Measurements from ENCODE around the gene PTPRT. TPM values are rescaled to one million over a fixed set of nuclear protein-coding genes. Genes with fewer than 3 reads are reported as not detected.

Gene PTPRT
- total and polyA plus RNA-seq, 2 of the 4 experiments (the other 2 are of a cell fraction): not detected

DNA sequence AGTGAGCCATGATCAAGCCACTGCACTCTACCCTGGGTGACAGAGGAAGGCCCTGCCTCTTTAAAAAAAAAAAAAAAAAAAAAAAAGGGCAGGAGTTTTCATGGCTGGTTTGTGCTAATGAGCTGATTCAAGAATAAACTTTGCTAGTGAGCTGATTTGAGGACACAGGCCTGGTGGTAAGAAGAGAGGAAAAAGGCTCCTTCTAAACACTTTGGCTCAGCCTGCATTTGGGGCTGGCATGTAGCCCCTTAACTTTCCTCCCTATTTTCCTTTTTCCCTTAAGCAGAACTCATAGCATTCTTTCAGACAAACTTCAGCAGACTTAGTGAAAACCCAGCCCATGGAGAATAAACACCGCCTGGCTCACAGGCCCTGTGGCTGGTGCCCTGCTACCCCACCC, 432.7 kb downstream of the PTPRT start:
- Histone ChIP-seq H4K5ac (ENCODE audit: low read depth, low read length) (no peak overlapping the region), H2BK5ac (ENCODE audit: low read depth, low read length, poor library complexity, severe bottlenecking) (no peak overlapping the region), H4K8ac (ENCODE audit: low read depth in 2 of 2, low read length in 2 of 2) (no peak overlapping the region), H3K27ac (ENCODE audit: insufficient read depth, low read length) (no peak overlapping the region), H3K4me1 (ENCODE audit: control insufficient read depth, insufficient read depth, low read length) (no peaks in the 10 kb centered on the region), H3K36me3 (ENCODE audit: control insufficient read depth, insufficient read depth, low read length) (no peaks in the 10 kb centered on the region), H2AK9ac (replicated peaks; ENCODE audit: low read depth, low read length, poor library complexity) (no peak overlapping the region), H3K4me2 (ENCODE audit: low read depth, low read length) (no peak overlapping the region), H2AK5ac (ENCODE audit: low read depth, low read length) (no peak overlapping the region), H2BK20ac (ENCODE audit: low read depth, low read length) (no peak overlapping the region), H3K18ac (ENCODE audit: low read depth, low read length) (no peak overlapping the region), H3K9me3 (ENCODE audit: control insufficient read depth, insufficient read depth, low read length) (peaks cover 33% of the 10 kb centered on the region), H3K9ac (ENCODE audit: low read depth, low read length) (no peak overlapping the region), H4K20me1 (ENCODE audit: insufficient read depth, low read length) (no peaks in the 10 kb centered on the region), H2BK120ac (ENCODE audit: low read depth, low read length) (no peak overlapping the region), H3K56ac (ENCODE audit: extremely low read depth, insufficient read depth, low read length) (no peak overlapping the region), H3K4ac (ENCODE audit: low read depth, low read length) (no peak overlapping the region), H4K91ac (ENCODE audit: insufficient read depth, low read depth, low read length) (no peak overlapping the region), H3K9me1 (ENCODE audit: insufficient read depth, low read length) (no peaks in the 10 kb centered on the region), H3K14ac (replicated peaks; ENCODE audit: low read depth, low read length) (no peak overlapping the region), H2BK15ac (ENCODE audit: low read depth, low read length) (no peak overlapping the region), H2AFZ (replicated peaks; ENCODE audit: low read length, poor library complexity) (no peak overlapping the region), H3K4me3 (ENCODE audit: insufficient read depth, low read depth, low read length) (no peak overlapping the region), H3K27me3 (ENCODE audit: control insufficient read depth, insufficient read depth, low read length) (no peaks in the 10 kb centered on the region), H3K79me1 (ENCODE audit: low read depth in 1 of 2, low read length in 2 of 2) (no peaks in the 10 kb centered on the region), H3K23ac (ENCODE audit: low read depth, low read length) (no peak overlapping the region)
- no CpG with 5 or more reads among the region's 1 CpG for WGBS, 2 experiments (ENCODE audit: extremely low coverage in 2 of 2, insufficient read length in 1 of 2)
- ATAC-seq (ENCODE audit: low read depth) (no peak), DNase-seq (no peak)
- TF ChIP-seq, protein P1, sequence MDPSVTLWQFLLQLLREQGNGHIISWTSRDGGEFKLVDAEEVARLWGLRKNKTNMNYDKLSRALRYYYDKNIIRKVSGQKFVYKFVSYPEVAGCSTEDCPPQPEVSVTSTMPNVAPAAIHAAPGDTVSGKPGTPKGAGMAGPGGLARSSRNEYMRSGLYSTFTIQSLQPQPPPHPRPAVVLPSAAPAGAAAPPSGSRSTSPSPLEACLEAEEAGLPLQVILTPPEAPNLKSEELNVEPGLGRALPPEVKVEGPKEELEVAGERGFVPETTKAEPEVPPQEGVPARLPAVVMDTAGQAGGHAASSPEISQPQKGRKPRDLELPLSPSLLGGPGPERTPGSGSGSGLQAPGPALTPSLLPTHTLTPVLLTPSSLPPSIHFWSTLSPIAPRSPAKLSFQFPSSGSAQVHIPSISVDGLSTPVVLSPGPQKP (IDR thresholded peaks at IDR 0.05; ENCODE audit: borderline replicate concordance, low read depth, low read length): no peak
- TF ChIP-seq POLR2A (IDR thresholded peaks at IDR 0.05; ENCODE audit: low read depth, low read length): no peak
- TF ChIP-seq CHD1 (IDR thresholded peaks at IDR 0.05; ENCODE audit: low read depth, low read length): no peak
- no peak for TF ChIP-seq RFX5 (IDR thresholded peaks at IDR 0.05; ENCODE audit: low read depth, low read length)
- no peak for TF ChIP-seq MAZ (IDR thresholded peaks at IDR 0.05; ENCODE audit: borderline replicate concordance, low read depth, low read length)
- no peak for TF ChIP-seq MXI1 (IDR thresholded peaks at IDR 0.05; ENCODE audit: borderline replicate concordance, low read depth, low read length)
- no peak for TF ChIP-seq NFE2L2 (IDR thresholded peaks at IDR 0.05; ENCODE audit: low read depth, low read length)
- no peak for TF ChIP-seq SMC3 (IDR thresholded peaks at IDR 0.05; ENCODE audit: low read depth, low read length)
- no peak for TF ChIP-seq BHLHE40 (IDR thresholded peaks at IDR 0.05; ENCODE audit: low read depth, low read length)
- TF ChIP-seq, protein P2, sequence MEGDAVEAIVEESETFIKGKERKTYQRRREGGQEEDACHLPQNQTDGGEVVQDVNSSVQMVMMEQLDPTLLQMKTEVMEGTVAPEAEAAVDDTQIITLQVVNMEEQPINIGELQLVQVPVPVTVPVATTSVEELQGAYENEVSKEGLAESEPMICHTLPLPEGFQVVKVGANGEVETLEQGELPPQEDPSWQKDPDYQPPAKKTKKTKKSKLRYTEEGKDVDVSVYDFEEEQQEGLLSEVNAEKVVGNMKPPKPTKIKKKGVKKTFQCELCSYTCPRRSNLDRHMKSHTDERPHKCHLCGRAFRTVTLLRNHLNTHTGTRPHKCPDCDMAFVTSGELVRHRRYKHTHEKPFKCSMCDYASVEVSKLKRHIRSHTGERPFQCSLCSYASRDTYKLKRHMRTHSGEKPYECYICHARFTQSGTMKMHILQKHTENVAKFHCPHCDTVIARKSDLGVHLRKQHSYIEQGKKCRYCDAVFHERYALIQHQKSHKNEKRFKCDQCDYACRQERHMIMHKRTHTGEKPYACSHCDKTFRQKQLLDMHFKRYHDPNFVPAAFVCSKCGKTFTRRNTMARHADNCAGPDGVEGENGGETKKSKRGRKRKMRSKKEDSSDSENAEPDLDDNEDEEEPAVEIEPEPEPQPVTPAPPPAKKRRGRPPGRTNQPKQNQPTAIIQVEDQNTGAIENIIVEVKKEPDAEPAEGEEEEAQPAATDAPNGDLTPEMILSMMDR (conservative IDR thresholded peaks at IDR 0.05; ENCODE audit: low read depth, low read length): no peak
- TF ChIP-seq CEBPB (IDR thresholded peaks at IDR 0.05; ENCODE audit: low read depth, low read length): no peak
- ChIA-PET POLR2A (ENCODE audit: unreplicated experiment) (no interaction called here), CTCF (no interaction called here)
- intact Hi-C loops (cut with micrococcal nuclease) (no loop called here), dilution Hi-C loops (cut with HindIII; ENCODE audit: low sequenced_read_pairs, unreplicated experiment) (no loop called here), in situ Hi-C loops (cut with MboI; ENCODE audit: low sequenced_read_pairs) (no loop called here)
- BruUV-seq (replicated peaks): no TSS peak

Measured in IMR-90 (cell line).